Muscle layer of colon (tissue), 2 donors: ENCODE measurements around the gene TBC1D4.
A peak's percentile ranks its signal among the peaks of the same experiment; 100 is the strongest.

Source experiments
- H3K27ac ChIP-seq: one replicate; pipeline ENCODE4 v1.7.0; 2013; ENCODE audit warnings: low read depth, mild to moderate bottlenecking, low read length, moderate library complexity
- H3K27me3 ChIP-seq, 2 donors: one replicate each; pipeline ENCODE4 v1.7.0; 2013; ENCODE audit warnings: low read length in 2 of 2, mild to moderate bottlenecking in 2 of 2; ENCODE audit not compliant: insufficient read depth in 2 of 2, control insufficient read depth in 1 of 2
- H3K36me3 ChIP-seq: one replicate; pipeline ENCODE4 v1.7.0; 2013; ENCODE audit warnings: mild to moderate bottlenecking, low read length; ENCODE audit not compliant: insufficient read depth
- H3K4me1 ChIP-seq: one replicate; pipeline ENCODE4 v1.7.0; 2013; ENCODE audit warnings: mild to moderate bottlenecking, low read length; ENCODE audit not compliant: insufficient read depth
- H3K4me3 ChIP-seq, 2 donors: one replicate each; pipeline ENCODE4 v1.7.0; 2013; ENCODE audit warnings: low read length in 2 of 2, low read depth in 1 of 2, mild to moderate bottlenecking in 1 of 2, moderate library complexity in 1 of 2
- H3K9ac ChIP-seq: one replicate; pipeline ENCODE4 v1.7.0; 2013; ENCODE audit warnings: low read length
- H3K9me3 ChIP-seq: one replicate; pipeline ENCODE4 v1.7.0; 2013; ENCODE audit warnings: mild to moderate bottlenecking, low read length
- donor health status: abdominal sarcoma.
- donor health status: Adenocarcinoma of cecum.

Gene TBC1D4

GRCh38 chr13:75481176-75482069, 546 bp downstream of the TBC1D4 start:
- H3K4me1 ChIP-seq, result no peaks in the 10 kb centered on the region
- H3K9ac ChIP-seq, result no peak overlapping the region
- H3K27ac ChIP-seq, result peak overlapping the region; percentile 69

GRCh38 chr13:75480671-75481175, 1.2 kb downstream of the TBC1D4 start:
- Histone ChIP-seq H3K9ac (no peak overlapping the region), H3K4me3 (peak overlapping the region; percentile 70 to 73), H3K9me3 (no peaks in the 10 kb centered on the region), H3K36me3 (no peaks in the 10 kb centered on the region), H3K27ac (no peak overlapping the region), H3K4me1 (no peaks in the 10 kb centered on the region), H3K27me3 (no peaks in the 10 kb centered on the region)

More at GRCh38 chr13:75481176-75482069, 546 bp downstream of the TBC1D4 start:
- Histone ChIP-seq H3K9me3 (no peaks in the 10 kb centered on the region), H3K27me3 (no peaks in the 10 kb centered on the region), H3K4me3 (peak overlapping the region; percentile 70 to 73), H3K36me3 (no peaks in the 10 kb centered on the region)

DNA sequence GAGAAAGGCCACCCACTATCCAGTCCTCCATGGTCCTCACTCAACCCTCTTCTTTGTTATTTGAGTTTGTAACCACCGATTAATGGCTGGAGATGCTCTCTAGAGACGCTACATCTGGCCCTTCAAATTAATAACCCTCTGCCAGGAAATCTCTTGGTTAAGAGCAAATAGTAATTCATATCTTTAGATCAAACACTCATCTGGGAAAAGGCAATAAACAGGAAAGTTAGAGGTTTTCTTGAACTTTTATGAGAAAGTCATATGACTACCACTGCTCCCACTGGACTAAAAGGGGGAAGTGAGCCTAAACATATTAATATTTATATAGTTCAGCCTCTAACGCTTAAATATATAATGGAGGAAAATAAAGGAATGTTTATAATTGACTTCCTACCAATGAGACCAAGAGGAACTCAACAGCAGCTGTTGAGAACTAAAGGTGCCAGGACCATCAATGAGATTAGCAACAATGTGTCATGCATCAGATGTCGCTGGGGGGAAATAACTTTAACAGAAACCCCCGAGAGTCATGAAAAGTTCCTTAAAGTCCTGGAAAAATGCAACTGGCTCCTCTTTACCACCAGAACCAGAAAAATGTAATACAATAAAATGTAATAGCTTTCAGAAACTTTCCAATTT, 2.7 kb downstream of the TBC1D4 start:
- no peak overlapping the region for H3K9ac ChIP-seq
- no peak overlapping the region for H3K4me3 ChIP-seq
- no peak overlapping the region for H3K27ac ChIP-seq

GRCh38 chr13:75478659-75479058, 3.3 kb downstream of the TBC1D4 start:
- Histone ChIP-seq H3K27ac (no peak overlapping the region), H3K4me3 (no peak overlapping the region), H3K9me3 (no peaks in the 10 kb centered on the region), H3K9ac (no peak overlapping the region), H3K27me3 (no peaks in the 10 kb centered on the region), H3K36me3 (no peaks in the 10 kb centered on the region), H3K4me1 (peaks cover 4% of the 10 kb centered on the region)

More for the DNA sequence above, 2.7 kb downstream of the TBC1D4 start:
- H3K27me3 ChIP-seq, result no peaks in the 10 kb centered on the region
- H3K9me3 ChIP-seq, result no peaks in the 10 kb centered on the region
- no peaks in the 10 kb centered on the region for H3K36me3 ChIP-seq
- H3K4me1 ChIP-seq, result no peaks in the 10 kb centered on the region

DNA sequence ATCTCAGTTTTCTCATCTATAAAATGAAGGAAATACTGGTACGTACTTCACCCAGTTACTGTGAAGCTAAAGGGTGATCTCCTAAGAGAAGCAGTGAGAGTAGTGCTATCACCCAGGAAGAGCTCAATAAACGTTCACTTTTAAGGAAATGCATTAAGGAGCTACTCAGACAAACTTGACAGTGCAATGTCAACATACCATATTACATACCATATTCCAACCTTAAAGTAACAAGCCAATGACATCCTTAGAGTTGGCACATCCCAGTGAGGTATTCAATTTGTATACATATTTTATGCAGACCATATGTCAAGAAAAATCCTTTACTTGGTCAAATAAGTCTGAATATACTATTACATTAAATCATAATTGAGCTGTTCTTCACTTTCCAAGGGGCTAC, 7.0 kb downstream of the TBC1D4 start:
- Histone ChIP-seq H3K27me3 (no peaks in the 10 kb centered on the region), H3K9me3 (no peaks in the 10 kb centered on the region), H3K36me3 (no peaks in the 10 kb centered on the region), H3K27ac (no peak overlapping the region), H3K4me1 (peaks cover 8% of the 10 kb centered on the region), H3K9ac (no peak overlapping the region), H3K4me3 (no peak overlapping the region)

DNA sequence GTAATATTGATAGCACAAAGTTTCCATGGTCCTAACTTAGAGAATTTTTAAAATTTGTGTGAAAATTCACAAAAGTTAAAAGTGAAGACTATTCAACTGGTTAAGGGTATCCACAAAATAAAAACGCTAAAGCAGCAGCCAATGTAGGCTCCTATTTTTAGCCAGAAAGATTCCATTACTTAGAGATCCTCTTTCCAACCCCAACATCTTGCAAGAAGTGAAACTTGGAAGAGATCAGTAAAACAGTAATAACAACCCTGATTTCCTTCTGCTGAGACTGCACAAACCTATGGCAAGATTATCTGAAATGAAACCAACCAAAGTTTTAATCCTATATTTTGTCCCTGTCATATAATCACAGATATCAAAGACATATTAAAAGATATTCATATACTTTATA, 8.5 kb downstream of the TBC1D4 start:
- Histone ChIP-seq H3K4me3 (no peak overlapping the region), H3K27me3 (no peaks in the 10 kb centered on the region), H3K9me3 (no peaks in the 10 kb centered on the region), H3K4me1 (peaks cover 8% of the 10 kb centered on the region), H3K36me3 (no peaks in the 10 kb centered on the region), H3K9ac (no peak overlapping the region), H3K27ac (no peak overlapping the region)

DNA sequence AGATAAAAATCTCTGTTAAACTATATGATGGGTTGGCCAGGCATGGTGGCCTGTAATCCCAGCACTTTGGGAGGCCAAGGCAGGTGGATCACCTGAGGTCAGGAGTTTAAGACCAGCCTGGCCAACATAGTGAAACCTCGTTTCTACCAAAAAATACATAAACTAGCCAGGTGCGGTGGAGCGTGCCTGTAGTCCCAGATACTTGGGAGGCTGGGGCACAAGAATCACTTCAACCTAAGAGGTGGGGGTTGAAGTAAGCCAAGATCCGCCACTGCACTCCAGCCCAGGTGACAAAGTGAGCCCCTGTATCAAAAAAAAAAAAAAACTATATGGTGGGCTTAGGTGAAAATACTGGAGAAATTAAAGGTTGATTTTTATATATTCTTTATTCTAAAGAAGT, 11.3 kb downstream of the TBC1D4 start:
- H3K9ac ChIP-seq, result no peak overlapping the region
- peaks cover 8% of the 10 kb centered on the region for H3K4me1 ChIP-seq
- H3K9me3 ChIP-seq, result no peaks in the 10 kb centered on the region
- no peaks in the 10 kb centered on the region for H3K36me3 ChIP-seq
- no peak overlapping the region for H3K27ac ChIP-seq
- no peaks in the 10 kb centered on the region for H3K27me3 ChIP-seq
- no peak overlapping the region for H3K4me3 ChIP-seq

DNA sequence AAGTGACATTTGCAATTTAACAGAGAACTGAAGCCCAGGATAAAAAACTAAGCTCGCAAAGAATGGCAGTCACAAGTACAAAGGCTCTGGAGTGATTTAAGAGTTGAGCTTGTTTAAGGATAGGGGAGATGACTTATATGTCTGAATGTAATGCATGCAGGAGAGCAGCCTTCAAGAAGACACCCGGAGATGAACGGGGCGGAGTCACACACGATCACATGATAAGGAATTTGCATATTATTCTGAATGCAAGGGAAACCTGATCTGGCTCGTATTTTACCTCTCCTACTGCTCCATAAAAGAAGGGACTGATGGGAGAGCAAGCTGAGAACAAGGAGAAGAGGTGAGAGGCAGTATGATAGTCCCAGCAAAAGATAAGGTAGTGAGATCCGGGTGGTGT, 12.9 kb downstream of the TBC1D4 start:
- H3K27ac ChIP-seq, result no peak overlapping the region
- no peak overlapping the region for H3K4me3 ChIP-seq
- no peaks in the 10 kb centered on the region for H3K9me3 ChIP-seq
- no peaks in the 10 kb centered on the region for H3K27me3 ChIP-seq
- no peak overlapping the region for H3K9ac ChIP-seq
- peaks cover 7% of the 10 kb centered on the region for H3K4me1 ChIP-seq
- no peaks in the 10 kb centered on the region for H3K36me3 ChIP-seq

GRCh38 chr13:75468602-75469001, 13.4 kb downstream of the TBC1D4 start:
- no peak overlapping the region for H3K9ac ChIP-seq
- no peak overlapping the region for H3K27ac ChIP-seq
- H3K9me3 ChIP-seq, result no peaks in the 10 kb centered on the region
- H3K4me1 ChIP-seq, result peaks cover 4% of the 10 kb centered on the region
- no peak overlapping the region for H3K4me3 ChIP-seq
- H3K27me3 ChIP-seq, result no peaks in the 10 kb centered on the region
- no peaks in the 10 kb centered on the region for H3K36me3 ChIP-seq

- H3K27ac ChIP-seq, result no peak overlapping the region
- no peaks in the 10 kb centered on the region for H3K4me1 ChIP-seq
- no peak overlapping the region for H3K4me3 ChIP-seq
- no peaks in the 10 kb centered on the region for H3K27me3 ChIP-seq
- H3K9me3 ChIP-seq, result no peaks in the 10 kb centered on the region
- H3K36me3 ChIP-seq, result no peaks in the 10 kb centered on the region
- H3K9ac ChIP-seq, result no peak overlapping the region
Measured at GRCh38 chr13:75468098-75468497, 13.9 kb downstream of the TBC1D4 start.

DNA sequence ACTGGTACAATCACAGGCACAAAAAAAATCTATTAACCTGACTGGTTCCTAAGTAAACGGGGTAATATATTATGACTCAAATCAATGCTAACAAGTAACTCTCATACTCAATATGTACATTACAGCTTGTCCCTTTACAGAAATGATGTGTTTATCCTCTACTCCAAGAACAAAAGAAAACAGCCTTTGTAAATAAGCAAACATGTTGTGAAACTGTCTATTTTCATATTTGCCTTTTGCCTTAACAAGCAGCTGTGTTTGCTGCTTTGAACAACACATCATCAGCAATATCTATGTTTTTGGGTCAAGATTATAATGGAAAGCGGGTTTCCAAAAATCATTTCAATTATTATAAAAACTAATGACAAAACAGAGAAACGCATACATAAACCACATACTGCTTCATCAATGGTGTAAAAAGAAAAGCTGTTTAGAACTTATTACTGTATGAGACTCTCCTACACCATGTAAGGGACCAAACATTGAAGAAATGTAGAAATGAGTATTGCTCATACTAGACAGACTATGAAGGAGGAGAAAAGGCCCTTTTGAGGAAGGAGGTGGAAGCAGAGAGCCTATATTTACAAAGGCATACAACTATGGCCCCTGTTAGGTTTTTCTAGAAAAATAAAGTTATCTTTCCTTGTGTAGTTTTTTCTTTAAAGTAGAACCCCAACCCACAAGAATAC, 14.8 kb downstream of the TBC1D4 start:
- no peaks in the 10 kb centered on the region for H3K4me1 ChIP-seq
- H3K4me3 ChIP-seq, result no peak overlapping the region
- no peaks in the 10 kb centered on the region for H3K9me3 ChIP-seq
- H3K9ac ChIP-seq, result no peak overlapping the region
- no peaks in the 10 kb centered on the region for H3K27me3 ChIP-seq
- no peaks in the 10 kb centered on the region for H3K36me3 ChIP-seq
- no peak overlapping the region for H3K27ac ChIP-seq
